NCI-H460 (cell line): ENCODE results near the gene RHOG. TPM values are rescaled to one million over a fixed set of nuclear protein-coding genes. Genes with fewer than 3 reads are reported as not detected.

Source experiments
- DNase-seq: peaks from one replicate; pipeline ENCODE4 v3.0.0-alpha.2; 2016; ENCODE audit warnings: low read depth; ENCODE audit errors: extremely low read depth
- total RNA-seq: library from RNA; depleted of rRNA; stranded (reverse); fragments of >200 nt; shearing (Covaris generic); gene quantifications from 2 replicates; pipeline ENCODE4 v1.2.3, GENCODE V29; 2014

The RHOG gene
- total RNA-seq, 1 experiment from 2014 or later: 15.4 TPM

DNA sequence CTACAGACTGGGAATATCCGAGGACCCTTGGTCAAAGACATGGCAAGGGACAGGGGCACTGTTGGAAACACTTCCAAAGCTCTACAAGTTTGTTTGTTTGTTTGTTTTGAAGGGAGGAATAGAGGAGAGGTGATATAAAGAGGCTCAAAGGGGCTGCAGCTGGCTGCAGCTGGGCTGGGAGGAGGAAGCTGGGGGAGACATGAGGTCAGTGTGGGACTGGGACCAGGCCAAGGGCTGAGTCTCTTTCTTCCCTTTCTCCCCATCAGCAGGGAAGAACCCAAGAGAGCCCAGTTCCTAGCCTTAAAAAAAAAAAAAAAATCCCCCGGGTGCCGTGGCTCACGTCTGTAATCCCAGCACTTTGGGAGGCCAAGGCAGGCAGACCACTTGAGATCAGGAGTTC, 5.0 kb downstream of the RHOG start:
- no peak for DNase-seq

- no peak for DNase-seq
Observed at GRCh38 chr11:3834664-3835461, 5.9 kb downstream of the RHOG start.

GRCh38 chr11:3834349-3834663, 6.5 kb downstream of the RHOG start:
- DNase-seq: no peak

DNA sequence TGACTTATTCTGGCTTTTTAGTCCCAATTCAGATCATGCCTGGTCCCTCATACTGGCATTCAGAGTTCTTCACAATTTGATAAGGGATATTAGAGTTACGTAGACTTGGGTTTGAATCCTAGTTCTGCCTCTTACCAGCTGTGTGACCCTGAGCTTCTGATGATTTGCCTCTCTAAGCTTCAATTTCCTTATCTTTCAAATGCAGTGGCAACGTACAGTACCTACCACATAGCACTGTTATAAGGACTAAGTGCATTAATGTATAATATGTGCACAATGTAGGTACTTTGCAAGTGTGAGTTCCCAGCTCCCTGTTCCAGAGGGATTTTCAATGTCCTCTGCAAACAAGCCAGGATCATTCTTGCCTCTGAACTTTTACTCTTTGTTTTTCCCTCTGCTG, 7.3 kb downstream of the RHOG start:
- no peak for DNase-seq

GRCh38 chr11:3832816-3833215, 7.9 kb downstream of the RHOG start:
- no peak for DNase-seq

DNA sequence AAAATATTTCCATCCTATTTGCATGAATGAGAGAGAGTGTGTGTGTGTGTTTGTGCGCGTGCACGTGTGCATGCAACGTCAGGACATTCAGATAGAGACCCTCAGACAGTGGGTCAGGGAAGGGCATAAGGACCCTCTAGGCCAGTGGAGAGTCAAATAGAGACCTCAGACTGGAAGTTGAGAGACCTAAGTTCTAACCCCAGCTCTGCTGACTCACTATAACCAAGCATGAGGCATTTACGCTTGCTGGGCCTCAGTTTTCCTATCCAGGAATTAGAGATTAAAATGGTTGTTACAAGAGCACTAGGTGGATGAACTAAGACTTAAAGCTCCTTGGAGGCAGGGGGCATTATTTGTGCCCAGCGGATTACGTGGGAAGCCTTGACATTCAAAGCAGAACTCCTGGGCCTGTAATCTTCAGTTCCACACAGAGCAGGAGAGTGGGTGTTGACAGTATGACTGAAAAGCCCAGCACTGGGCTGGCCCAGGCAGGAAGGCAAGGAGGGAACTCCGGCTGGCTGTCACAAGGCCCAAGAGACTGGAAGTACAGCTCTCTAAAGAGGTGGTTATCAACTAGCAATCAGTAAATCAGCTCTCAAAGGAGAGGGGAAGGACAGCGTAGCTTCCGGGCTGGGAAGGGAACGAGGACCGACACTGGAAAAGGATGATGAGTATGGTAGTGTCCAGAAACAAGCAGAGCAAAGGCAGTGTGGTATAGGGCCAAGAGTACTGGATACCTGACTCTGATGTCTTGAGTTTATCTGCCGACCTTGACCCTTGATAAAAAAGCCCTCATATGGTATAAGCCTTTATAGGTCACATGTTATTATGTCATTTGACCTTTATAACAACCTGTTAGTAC, 9.2 kb downstream of the RHOG start:
- no peak for DNase-seq

- no peak for DNase-seq
Observed at GRCh38 chr11:3830730-3831129, 10.0 kb downstream of the RHOG start.

GRCh38 chr11:3830088-3830487, 10.7 kb downstream of the RHOG start:
- no peak for DNase-seq

DNA sequence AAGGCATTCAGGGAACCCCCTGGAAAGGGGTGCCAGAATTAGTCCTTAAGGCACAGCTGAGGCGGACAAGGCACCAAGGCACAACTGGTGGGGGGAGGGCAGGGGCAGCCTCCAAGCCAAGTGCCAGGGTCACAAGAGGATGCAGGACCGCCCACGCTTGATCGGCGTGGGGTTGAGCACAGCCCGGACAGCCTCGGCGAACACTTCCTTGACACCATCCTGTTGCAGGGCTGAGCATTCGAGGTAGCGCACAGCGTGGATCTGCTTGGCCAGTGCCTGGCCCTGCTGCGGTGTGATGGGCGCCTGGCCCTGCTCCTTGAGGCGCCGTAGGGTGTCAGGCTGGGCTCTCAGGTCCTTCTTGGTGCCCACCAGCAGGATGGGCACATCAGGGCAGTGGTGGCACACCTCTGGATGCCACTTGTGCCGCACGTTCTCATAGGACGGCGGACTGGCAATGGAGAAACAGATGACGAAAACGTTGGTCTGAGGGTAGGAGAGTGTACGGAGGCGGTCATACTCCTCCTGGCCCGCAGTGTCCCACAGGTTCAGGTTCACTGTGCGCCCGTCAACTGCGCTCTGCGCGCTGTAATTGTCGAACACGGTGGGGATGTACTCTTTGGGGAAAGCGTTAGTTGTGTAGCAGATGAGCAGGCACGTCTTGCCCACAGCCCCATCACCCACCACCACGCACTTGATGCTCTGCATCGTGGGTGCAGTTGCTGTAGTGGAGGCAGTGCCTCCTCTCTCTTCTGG, 13.1 kb downstream of the RHOG start:
- DNase-seq: no peak

DNA sequence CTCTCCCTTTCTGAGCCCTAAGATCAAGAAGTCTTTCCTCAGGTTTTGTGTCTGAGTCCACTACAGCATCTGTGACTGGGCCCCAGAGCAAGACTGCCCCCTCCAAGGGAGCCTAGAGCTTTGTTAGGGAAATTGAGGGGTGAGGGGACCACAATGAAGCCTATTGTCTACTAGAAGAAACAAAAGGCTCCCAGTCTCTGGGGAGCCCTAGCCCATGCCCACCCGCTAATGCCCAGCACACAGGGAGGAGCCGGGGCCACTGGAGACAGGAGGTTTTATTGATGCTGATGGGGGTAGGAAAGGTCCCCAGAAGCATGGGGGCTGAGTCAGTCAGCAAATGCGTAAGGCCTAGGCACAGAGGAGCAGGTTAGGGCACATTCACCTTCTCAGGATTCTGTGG, 14.0 kb downstream of the RHOG start:
- no peak for DNase-seq

GRCh38 chr11:3825473-3826154, 15.1 kb downstream of the RHOG start:
- no peak for DNase-seq

- peak; percentile 58 for DNase-seq
Observed at GRCh38 chr11:3824714-3825472, 15.9 kb downstream of the RHOG start.

- DNase-seq: no peak
Observed at GRCh38 chr11:3823762-3824506, 16.8 kb downstream of the RHOG start.

DNA sequence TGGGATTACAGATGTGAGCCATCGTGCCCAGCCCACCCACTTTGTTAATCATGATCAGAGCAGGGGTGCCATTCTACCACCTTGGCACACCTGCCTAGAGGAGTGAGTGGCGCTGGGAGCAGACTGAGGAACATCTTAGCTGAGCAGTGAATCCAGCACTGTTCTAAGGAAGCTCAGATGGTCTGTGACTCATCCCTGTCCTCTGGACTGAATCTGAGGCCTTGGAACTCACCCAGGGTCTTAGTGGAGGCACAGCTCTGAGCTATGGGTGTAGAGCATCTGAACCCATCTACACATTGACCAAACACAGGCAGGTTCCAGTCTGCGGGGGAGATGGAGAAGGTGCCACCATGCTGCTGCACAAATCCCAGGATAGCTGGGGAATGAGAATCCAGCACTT, 17.5 kb downstream of the RHOG start:
- DNase-seq: no peak

- DNase-seq: no peak
Observed at GRCh38 chr11:3822312-3822711, 18.4 kb downstream of the RHOG start.

GRCh38 chr11:3820971-3821370, 19.8 kb downstream of the RHOG start:
- no peak for DNase-seq

- no peak for DNase-seq
Observed at GRCh38 chr11:3817181-3817800, 23.5 kb downstream of the RHOG start.

DNA sequence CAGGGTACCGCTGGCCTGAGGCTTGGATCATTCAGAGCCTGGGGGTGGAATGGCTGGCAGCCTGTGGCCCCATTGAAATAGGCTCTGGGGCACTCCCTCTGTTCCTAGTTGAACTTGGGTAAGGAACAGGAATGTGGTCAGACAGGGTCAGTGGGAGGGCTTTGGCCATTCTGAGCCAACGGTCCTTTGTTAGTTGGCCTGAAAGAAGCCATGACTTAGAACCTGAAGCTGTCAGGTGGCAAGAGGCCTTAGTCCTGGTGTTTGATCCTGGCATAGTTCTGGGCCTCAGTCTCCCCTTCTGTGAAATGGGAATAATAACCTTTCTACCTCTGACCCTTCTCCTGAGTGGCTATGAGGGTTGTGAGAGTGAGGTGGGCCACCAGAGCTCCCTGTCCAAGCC, 24.1 kb downstream of the RHOG start:
- no peak for DNase-seq

- DNase-seq: no peak
Observed at GRCh38 chr11:3815845-3816244, 24.9 kb downstream of the RHOG start.
